ENCODE measurements around the gene TMSB10. TPM values are rescaled to one million over a fixed set of nuclear protein-coding genes. Genes with fewer than 3 reads are reported as not detected.

Gene TMSB10
- total RNA-seq, 1 donor from 2014 or later: 925 TPM

- peaks cover 3% of the 10 kb centered on the region for H3K36me3 Mint-ChIP-seq (ENCODE audit: low read depth)
- H3K9me3 Mint-ChIP-seq: no peaks in the 10 kb centered on the region
- H3K27me3 Mint-ChIP-seq: no peaks in the 10 kb centered on the region
- DNase-seq: no peak
- POLR2A ChIA-PET: interaction anchor here (2.8 kb wide), 1 partner anchor 12 kb away, joined by 14 read pairs; no protein-coding TSS in a partner anchor
- no peak for ATAC-seq (ENCODE audit: low read depth)
- CTCF ChIA-PET: interaction anchor here (1.5 to 1.7 kb wide), 2 partner anchors 19 to 25 kb away, joined by 5 to 7 read pairs; no protein-coding TSS in a partner anchor
- H3K4me1 Mint-ChIP-seq: peaks cover 41% of the 10 kb centered on the region
- peak overlapping the region; percentile 0 for H3K27ac Mint-ChIP-seq
- TF ChIP-seq CTCF (IDR thresholded peaks at IDR 0.05): no peak
- H3K4me3 Mint-ChIP-seq: no peak overlapping the region
- intact Hi-C loops (cut with micrococcal nuclease): no loop called here
These were observed 4.5 kb upstream of the TMSB10 start for GRCh38 chr2:84900971-84901370.

- H3K27me3 Mint-ChIP-seq: no peaks in the 10 kb centered on the region
- TF ChIP-seq CTCF (IDR thresholded peaks at IDR 0.05): no peak
- H3K4me3 Mint-ChIP-seq: no peak overlapping the region
- ATAC-seq (ENCODE audit: low read depth): no peak
- intact Hi-C loops (cut with micrococcal nuclease): no loop called here
- no peak overlapping the region for H3K27ac Mint-ChIP-seq
- H3K9me3 Mint-ChIP-seq: no peaks in the 10 kb centered on the region
- DNase-seq: no peak
- peaks cover 10% of the 10 kb centered on the region for H3K36me3 Mint-ChIP-seq (ENCODE audit: low read depth)
- POLR2A ChIA-PET: interaction anchor here (2.8 kb wide), 1 partner anchor 13 kb away, joined by 14 read pairs; no protein-coding TSS in a partner anchor
- CTCF ChIA-PET: interaction anchor here (0.6 to 1.7 kb wide), 3 partner anchors 19 to 24 kb away, joined by 3 to 7 read pairs (median 5); no protein-coding TSS in a partner anchor
- peaks cover 37% of the 10 kb centered on the region for H3K4me1 Mint-ChIP-seq
These were observed 3.8 kb upstream of the TMSB10 start for GRCh38 chr2:84901593-84902120.

- no peak for ATAC-seq (ENCODE audit: low read depth)
- POLR2A ChIA-PET: interaction anchor here (1.3 to 2.8 kb wide), 2 partner anchors 14 to 23 kb away, joined by 5 to 14 read pairs; no protein-coding TSS in a partner anchor
- Mint-ChIP-seq H3K9me3 (no peaks in the 10 kb centered on the region), H3K27me3 (no peaks in the 10 kb centered on the region), H3K36me3 (ENCODE audit: low read depth) (peaks cover 19% of the 10 kb centered on the region), H3K4me3 (no peak overlapping the region), H3K27ac (no peak overlapping the region), H3K4me1 (peaks cover 42% of the 10 kb centered on the region)
- intact Hi-C loops (cut with micrococcal nuclease): no loop called here
- no peak for DNase-seq
- CTCF ChIA-PET: interaction anchor here (0.6 kb wide), 1 partner anchor 23 kb away, joined by 3 read pairs; no protein-coding TSS in a partner anchor
- no peak for TF ChIP-seq CTCF (IDR thresholded peaks at IDR 0.05)
These were observed 2.9 kb upstream of the TMSB10 start for GRCh38 chr2:84902526-84902925.

- intact Hi-C loops (cut with micrococcal nuclease): loop anchor here (2.0 kb wide), 1 partner anchor 15 kb away; no protein-coding TSS in a partner anchor
- DNase-seq (no peak), ATAC-seq (ENCODE audit: low read depth) (no peak)
- H3K27ac Mint-ChIP-seq: peak overlapping the region; percentile 87
- peaks cover 45% of the 10 kb centered on the region for H3K4me1 Mint-ChIP-seq
- no peak for TF ChIP-seq CTCF (IDR thresholded peaks at IDR 0.05)
- H3K27me3 Mint-ChIP-seq: no peaks in the 10 kb centered on the region
- CTCF ChIA-PET: interaction anchor here (2.5 to 6.0 kb wide), 3 partner anchors 15 to 23 kb away, joined by 14 to 67 read pairs (median 32); partner anchors contain the start of gene TRABD2A
- peaks cover 25% of the 10 kb centered on the region for H3K36me3 Mint-ChIP-seq (ENCODE audit: low read depth)
- POLR2A ChIA-PET: interaction anchor here (1.3 to 5.3 kb wide), 8 partner anchors 9 to 67 kb away, joined by 5 to 326 read pairs (median 71); partner anchors contain the start of genes KCMF1 and TRABD2A
- peaks cover 2% of the 10 kb centered on the region for H3K9me3 Mint-ChIP-seq
- H3K4me3 Mint-ChIP-seq: peak overlapping the region; percentile 93
These were observed 1.3 kb upstream of the TMSB10 start for GRCh38 chr2:84904151-84904550.

GRCh38 chr2:84904717-84905174 lies 710 bp upstream of the TMSB10 start:
- Mint-ChIP-seq H3K36me3 (ENCODE audit: low read depth) (peaks cover 29% of the 10 kb centered on the region), H3K27ac (peak overlapping the region; percentile 87), H3K4me3 (peak overlapping the region; percentile 93), H3K9me3 (peaks cover 2% of the 10 kb centered on the region), H3K27me3 (no peaks in the 10 kb centered on the region), H3K4me1 (peaks cover 50% of the 10 kb centered on the region)
- CTCF ChIA-PET: interaction anchor here (2.5 to 6.0 kb wide), 4 partner anchors 15 to 24 kb away, joined by 14 to 67 read pairs (median 24); partner anchors contain the start of gene TRABD2A
- POLR2A ChIA-PET: interaction anchor here (0.7 to 5.3 kb wide), 10 partner anchors 10 to 84 kb away, joined by 3 to 326 read pairs (median 49); partner anchors contain the start of genes KCMF1 and TRABD2A
- no peak for DNase-seq
- TF ChIP-seq CTCF (IDR thresholded peaks at IDR 0.05): no peak
- ATAC-seq (ENCODE audit: low read depth): no peak
- intact Hi-C loops (cut with micrococcal nuclease): loop anchor here (1.0 to 5.0 kb wide), 7 partner anchors 16 to 633 kb away; partner anchors contain the start of genes KCMF1 and MAT2A
